MM.1S (cell line): ENCODE measurements around the gene CLRN2.

Source experiments
- DNase-seq: peaks from one replicate; pipeline ENCODE4 v3.0.0-alpha.2; 2015
- H2AFZ ChIP-seq: fragments of 300-600 bp; sonication (generic); 2 replicates; pipeline ENCODE4 v1.6.0; 2016; ENCODE audit warnings: antibody characterized with exemption, low read length
- H3F3A ChIP-seq: fragments of 300-600 bp; sonication (generic); 2 replicates; pipeline ENCODE4 v1.6.1; 2016; ENCODE audit warnings: mild to moderate bottlenecking, antibody characterized with exemption, low read length, moderate library complexity, mixed read lengths; ENCODE audit not compliant: insufficient read depth
- H3K27ac ChIP-seq: fragments of 300-600 bp; sonication (generic); 2 replicates; pipeline ENCODE4 v1.5.1; 2016; ENCODE audit warnings: mild to moderate bottlenecking, low read length
- H3K27me3 ChIP-seq: fragments of 300-600 bp; sonication (generic); replicated peaks from 2 replicates; pipeline ENCODE4 v1.6.0; 2016; ENCODE audit warnings: low read length; ENCODE audit not compliant: insufficient read depth
- H3K36me3 ChIP-seq: fragments of 300-600 bp; sonication (generic); replicated peaks from 2 replicates; pipeline ENCODE4 v1.6.1; 2016; ENCODE audit warnings: mild to moderate bottlenecking, low read length, mixed read lengths; ENCODE audit not compliant: insufficient read depth
- H3K4me1 ChIP-seq: fragments of 300-600 bp; sonication (generic); 2 replicates; pipeline ENCODE4 v1.6.1; 2016; ENCODE audit warnings: low read length, mixed read lengths
- H3K4me2 ChIP-seq: fragments of 300-600 bp; sonication (generic); 2 replicates; pipeline ENCODE4 v1.6.0; 2016; ENCODE audit warnings: low read depth, low read length
- H3K4me3 ChIP-seq: fragments of 300-600 bp; sonication (generic); 2 replicates; pipeline ENCODE4 v1.5.1; 2016; ENCODE audit warnings: low read length, mixed read lengths
- H3K79me2 ChIP-seq: fragments of 300-600 bp; sonication (generic); 2 replicates; pipeline ENCODE4 v1.6.1; 2016; ENCODE audit warnings: mixed run types, low read length, mixed read lengths
- H3K9ac ChIP-seq: fragments of 300-600 bp; sonication (generic); 2 replicates; pipeline ENCODE4 v1.6.1; 2016; ENCODE audit warnings: low read length, mixed read lengths
- H3K9me2 ChIP-seq: fragments of 300-600 bp; sonication (generic); replicated peaks from 2 replicates; pipeline ENCODE4 v1.6.1; 2016; ENCODE audit warnings: mild to moderate bottlenecking, low read length, mixed read lengths; ENCODE audit not compliant: insufficient read depth
- H3K9me3 ChIP-seq: fragments of 300-600 bp; sonication (generic); replicated peaks from 2 replicates; pipeline ENCODE4 v1.6.1; 2016; ENCODE audit warnings: mild to moderate bottlenecking, low read length, mixed read lengths; ENCODE audit not compliant: insufficient read depth
- H4K20me1 ChIP-seq: fragments of 300-600 bp; sonication (generic); 2 replicates; pipeline ENCODE4 v1.6.1; 2016; ENCODE audit warnings: mild to moderate bottlenecking, low read length, moderate library complexity, mixed read lengths; ENCODE audit not compliant: insufficient read depth
- EZH2 ChIP-seq: fragments of 300-600 bp; sonication (generic); optimal IDR thresholded peaks from 2 replicates; pipeline ENCODE3; 2017; ENCODE audit warnings: low read depth, mild to moderate bottlenecking, antibody characterized with exemption, low read length, mixed read lengths
- EZH2phosphoT487 ChIP-seq: fragments of 300-600 bp; sonication (generic); IDR thresholded peaks from 2 replicates; pipeline ENCODE4 v1.6.1; 2018; ENCODE audit warnings: antibody characterized with exemption, low read length
- TF ChIP-seq, protein P1 (sequence below): fragments of 300-600 bp; sonication (generic); IDR thresholded peaks from 2 replicates; pipeline ENCODE4 v1.5.1; 2016; ENCODE audit warnings: antibody characterized with exemption, low read length, mixed read lengths

Gene CLRN2

DNA sequence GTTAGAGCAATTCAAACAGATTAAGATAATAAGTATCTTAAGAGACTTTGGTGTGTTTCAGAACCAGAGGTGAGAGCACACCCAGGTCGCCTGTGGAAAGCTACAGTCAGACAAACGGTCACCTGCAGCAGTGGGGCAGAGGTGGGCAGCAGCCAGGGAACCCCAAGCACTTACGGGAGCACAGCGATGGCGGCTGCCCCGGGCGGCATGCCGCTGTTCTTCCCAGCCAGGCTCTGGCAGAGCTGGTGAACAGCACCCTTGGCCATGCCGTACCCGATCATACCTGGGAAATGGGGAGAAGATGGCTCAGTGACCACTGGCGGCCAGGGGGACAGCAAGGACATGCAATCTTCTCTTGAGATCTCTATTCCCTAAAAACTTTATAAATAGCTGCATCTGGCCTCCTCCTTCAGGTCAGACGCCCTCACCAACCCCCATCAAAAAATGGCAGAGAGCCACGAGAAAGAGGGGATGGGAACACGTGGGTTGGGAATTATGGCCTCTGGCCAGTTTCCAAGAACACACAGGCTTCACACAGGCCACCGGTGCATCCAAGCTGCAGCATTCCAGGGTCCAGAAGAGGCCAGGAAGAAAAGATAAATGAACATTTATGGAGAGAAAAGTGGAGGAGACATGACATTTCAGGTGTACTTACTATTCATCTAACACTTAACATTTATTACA is 22.8 kb upstream of the CLRN2 start:
- Histone ChIP-seq H3K4me2 (no peak overlapping the region), H3F3A (no peaks in the 10 kb centered on the region), H3K9me2 (no peaks in the 10 kb centered on the region), H3K9me3 (no peaks in the 10 kb centered on the region), H3K27me3 (no peaks in the 10 kb centered on the region), H3K36me3 (peaks cover 8% of the 10 kb centered on the region; the same call in 1 of the 2 replicates), H3K27ac (no peak overlapping the region), H3K4me3 (no peak overlapping the region), H2AFZ (no peak overlapping the region), H4K20me1 (no peaks in the 10 kb centered on the region), H3K9ac (no peak overlapping the region), H3K4me1 (no peaks in the 10 kb centered on the region), H3K79me2 (no peaks in the 10 kb centered on the region)
- TF ChIP-seq, protein P1, sequence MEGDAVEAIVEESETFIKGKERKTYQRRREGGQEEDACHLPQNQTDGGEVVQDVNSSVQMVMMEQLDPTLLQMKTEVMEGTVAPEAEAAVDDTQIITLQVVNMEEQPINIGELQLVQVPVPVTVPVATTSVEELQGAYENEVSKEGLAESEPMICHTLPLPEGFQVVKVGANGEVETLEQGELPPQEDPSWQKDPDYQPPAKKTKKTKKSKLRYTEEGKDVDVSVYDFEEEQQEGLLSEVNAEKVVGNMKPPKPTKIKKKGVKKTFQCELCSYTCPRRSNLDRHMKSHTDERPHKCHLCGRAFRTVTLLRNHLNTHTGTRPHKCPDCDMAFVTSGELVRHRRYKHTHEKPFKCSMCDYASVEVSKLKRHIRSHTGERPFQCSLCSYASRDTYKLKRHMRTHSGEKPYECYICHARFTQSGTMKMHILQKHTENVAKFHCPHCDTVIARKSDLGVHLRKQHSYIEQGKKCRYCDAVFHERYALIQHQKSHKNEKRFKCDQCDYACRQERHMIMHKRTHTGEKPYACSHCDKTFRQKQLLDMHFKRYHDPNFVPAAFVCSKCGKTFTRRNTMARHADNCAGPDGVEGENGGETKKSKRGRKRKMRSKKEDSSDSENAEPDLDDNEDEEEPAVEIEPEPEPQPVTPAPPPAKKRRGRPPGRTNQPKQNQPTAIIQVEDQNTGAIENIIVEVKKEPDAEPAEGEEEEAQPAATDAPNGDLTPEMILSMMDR: no peak
- TF ChIP-seq EZH2phosphoT487 (no peak), EZH2 (no peak)
- no peak for DNase-seq

DNA sequence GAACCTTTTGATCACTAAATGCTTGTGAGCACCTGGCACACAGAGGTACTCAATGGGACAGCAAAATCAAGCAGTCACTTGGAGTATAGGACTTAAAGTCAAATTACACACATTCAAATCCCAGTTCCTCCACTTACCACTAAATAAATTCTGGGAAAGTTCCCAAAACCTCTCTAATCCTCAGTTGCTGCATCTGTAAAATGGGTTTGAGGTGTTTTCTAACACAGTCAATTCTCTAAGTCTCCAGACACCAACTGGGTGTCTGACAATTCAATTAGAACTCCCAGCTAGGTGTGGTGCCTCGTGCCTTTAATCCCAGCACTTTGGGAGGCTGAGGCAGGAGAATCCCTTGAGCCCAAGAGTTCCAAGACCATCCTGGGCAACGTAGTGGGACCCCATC is 22.1 kb upstream of the CLRN2 start:
- H2AFZ ChIP-seq: no peak overlapping the region
- DNase-seq: no peak
- H4K20me1 ChIP-seq: no peaks in the 10 kb centered on the region
- H3K36me3 ChIP-seq: peaks cover 8% of the 10 kb centered on the region; the same call in 1 of the 2 replicates
- TF ChIP-seq, protein P1: no peak
- TF ChIP-seq EZH2 (no peak), EZH2phosphoT487 (no peak)
- H3F3A ChIP-seq: no peaks in the 10 kb centered on the region
- H3K9ac ChIP-seq: no peak overlapping the region
- H3K4me2 ChIP-seq: no peak overlapping the region
- H3K79me2 ChIP-seq: no peaks in the 10 kb centered on the region
- no peaks in the 10 kb centered on the region for H3K4me1 ChIP-seq
- no peaks in the 10 kb centered on the region for H3K9me3 ChIP-seq
- no peaks in the 10 kb centered on the region for H3K27me3 ChIP-seq
- H3K9me2 ChIP-seq: no peaks in the 10 kb centered on the region
- no peak overlapping the region for H3K4me3 ChIP-seq
- H3K27ac ChIP-seq: no peak overlapping the region

DNA sequence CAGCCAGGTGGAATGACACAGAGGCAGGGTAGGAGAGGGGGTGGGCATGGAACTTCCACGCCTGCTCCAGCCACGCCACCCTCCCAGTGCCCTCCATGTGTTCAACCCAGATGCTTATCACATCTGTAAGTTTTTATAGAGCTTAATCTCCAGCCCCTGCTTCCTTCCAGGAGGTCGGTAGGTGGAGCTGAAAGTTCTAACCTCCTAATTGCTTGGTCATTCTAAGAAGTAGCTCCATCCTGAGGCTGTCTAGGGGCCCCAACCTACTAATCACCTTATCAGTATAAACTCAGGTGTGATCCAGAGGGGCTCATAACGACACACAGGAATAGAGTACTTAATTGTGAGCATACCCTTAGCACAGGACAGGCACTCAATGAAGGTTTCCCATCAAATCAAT is 21.3 kb upstream of the CLRN2 start:
- Histone ChIP-seq H3F3A (no peaks in the 10 kb centered on the region), H4K20me1 (no peaks in the 10 kb centered on the region), H3K9ac (no peak overlapping the region), H3K4me2 (no peak overlapping the region), H3K9me3 (no peaks in the 10 kb centered on the region), H3K4me3 (no peak overlapping the region), H3K9me2 (no peaks in the 10 kb centered on the region), H3K27ac (no peak overlapping the region), H2AFZ (no peak overlapping the region), H3K27me3 (no peaks in the 10 kb centered on the region), H3K36me3 (peaks cover 5% of the 10 kb centered on the region; the same call in 1 of the 2 replicates), H3K79me2 (no peaks in the 10 kb centered on the region), H3K4me1 (no peaks in the 10 kb centered on the region)
- TF ChIP-seq EZH2phosphoT487 (no peak), EZH2 (no peak)
- TF ChIP-seq, protein P1: no peak
- no peak for DNase-seq
